Central memory CD4-positive, alpha-beta T cell (primary cell): ENCODE measurements around the gene NTNG2.

Experiments
- DNase-seq: peaks from one replicate; pipeline ENCODE4 v3.0.0; 2022

Gene NTNG2

GRCh38 chr9:132238026-132238972 is 76.4 kb downstream of the NTNG2 start:
- no peak for DNase-seq

- DNase-seq: no peak
These were observed 77.1 kb downstream of the NTNG2 start for GRCh38 chr9:132238992-132239391.

GRCh38 chr9:132239518-132239917 is 77.7 kb downstream of the NTNG2 start:
- no peak for DNase-seq

- DNase-seq: no peak
These were observed 78.4 kb downstream of the NTNG2 start for GRCh38 chr9:132239999-132240840.

- DNase-seq: peak; percentile 99
These were observed 79.1 kb downstream of the NTNG2 start for GRCh38 chr9:132240841-132241482.

GRCh38 chr9:132241483-132241839 is 79.6 kb downstream of the NTNG2 start:
- no peak for DNase-seq

GRCh38 chr9:132241840-132242620 is 80.2 kb downstream of the NTNG2 start:
- DNase-seq: peak; percentile 40

- DNase-seq: no peak
These were observed 80.8 kb downstream of the NTNG2 start for GRCh38 chr9:132242621-132243155.

- DNase-seq: no peak
These were observed 81.6 kb downstream of the NTNG2 start for GRCh38 chr9:132243156-132244074.

GRCh38 chr9:132244582-132245455 is 83.0 kb downstream of the NTNG2 start:
- no peak for DNase-seq

GRCh38 chr9:132245465-132245864 is 83.6 kb downstream of the NTNG2 start:
- DNase-seq: no peak

- DNase-seq: no peak
These were observed 86.1 kb downstream of the NTNG2 start for GRCh38 chr9:132247942-132248341.

- no peak for DNase-seq
These were observed 87.3 kb downstream of the NTNG2 start for GRCh38 chr9:132249123-132249522.

- DNase-seq: no peak
These were observed 87.8 kb downstream of the NTNG2 start for GRCh38 chr9:132249690-132250089.

GRCh38 chr9:132250324-132251262 is 88.7 kb downstream of the NTNG2 start:
- DNase-seq: no peak

- no peak for DNase-seq
These were observed 99.0 kb downstream of the NTNG2 start for GRCh38 chr9:132260846-132261245.

- DNase-seq: no peak
These were observed 104.2 kb downstream of the NTNG2 start for GRCh38 chr9:132266017-132266416.

GRCh38 chr9:132267660-132268059 is 105.8 kb downstream of the NTNG2 start:
- no peak for DNase-seq
